Inflammatory macrophage (primary cell): Measurements from ENCODE around the gene BCAS4.
"Not testable (repeated sequence)": the region's sequence is repeated elsewhere in the genome, so short reads cannot be mapped to it uniquely, and the experiment has no call there.

ENCODE experiments used
- DNase-seq, 2 donors: peaks; one replicate each; pipeline ENCODE4 v3.0.0-alpha.2; 2020 to 2022
- total RNA-seq, 18 experiments: gene quantifications; one replicate each; lab custom pipeline; 2026; ENCODE audit warnings: mixed read lengths in 6 of 18, inconsistent platforms in 2 of 18; lab: John Stamatoyannopoulos, UW

BCAS4 gene, protein sequence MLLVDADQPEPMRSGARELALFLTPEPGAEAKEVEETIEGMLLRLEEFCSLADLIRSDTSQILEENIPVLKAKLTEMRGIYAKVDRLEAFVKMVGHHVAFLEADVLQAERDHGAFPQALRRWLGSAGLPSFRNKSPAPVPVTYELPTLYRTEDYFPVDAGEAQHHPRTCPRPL
- 0 to 0.41 (median 0.15) reads per million in 18 experiments for total RNA-seq

DNA sequence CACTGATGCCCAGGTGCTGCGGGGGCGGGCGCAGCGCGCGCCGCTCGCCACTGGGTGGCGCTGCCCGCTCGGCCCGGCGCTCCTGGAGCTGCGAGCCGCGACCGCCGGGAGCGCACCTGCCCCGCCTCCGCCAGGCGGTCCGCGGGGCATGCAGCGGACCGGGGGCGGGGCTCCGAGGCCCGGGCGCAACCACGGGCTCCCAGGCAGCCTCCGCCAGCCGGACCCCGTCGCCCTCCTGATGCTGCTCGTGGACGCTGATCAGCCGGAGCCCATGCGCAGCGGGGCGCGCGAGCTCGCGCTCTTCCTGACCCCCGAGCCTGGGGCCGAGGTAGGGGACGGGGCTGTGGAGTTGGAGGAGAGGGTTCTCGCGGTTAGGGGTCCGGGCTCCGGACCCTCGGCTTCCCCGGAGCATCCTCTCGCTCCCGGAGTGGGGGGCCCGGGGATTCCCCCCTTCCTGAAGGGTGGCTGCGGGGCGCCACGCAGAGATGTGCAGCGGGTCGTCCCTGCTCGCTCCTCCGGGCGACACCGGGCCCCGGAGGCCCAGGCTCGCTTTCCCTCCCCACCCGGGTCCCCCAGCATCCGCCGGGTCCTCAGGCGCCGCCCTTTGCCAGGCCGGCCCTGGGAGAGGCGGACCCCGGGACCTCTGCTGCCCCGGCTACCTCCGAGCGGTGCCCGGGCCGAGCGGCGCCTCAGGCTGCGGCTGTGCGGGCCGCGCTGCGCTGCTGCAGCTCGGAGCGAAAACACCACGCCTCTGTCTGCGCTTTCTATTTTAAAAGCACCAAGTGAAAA is at the start of gene BCAS4:
Gene BCAS4, plus strand, starts transcription at position 216 of the 789 bp plus-strand sequence. Its CDS starts 23 bp downstream, at position 239.
- DNase-seq = peak; percentile 51 to 65

DNA sequence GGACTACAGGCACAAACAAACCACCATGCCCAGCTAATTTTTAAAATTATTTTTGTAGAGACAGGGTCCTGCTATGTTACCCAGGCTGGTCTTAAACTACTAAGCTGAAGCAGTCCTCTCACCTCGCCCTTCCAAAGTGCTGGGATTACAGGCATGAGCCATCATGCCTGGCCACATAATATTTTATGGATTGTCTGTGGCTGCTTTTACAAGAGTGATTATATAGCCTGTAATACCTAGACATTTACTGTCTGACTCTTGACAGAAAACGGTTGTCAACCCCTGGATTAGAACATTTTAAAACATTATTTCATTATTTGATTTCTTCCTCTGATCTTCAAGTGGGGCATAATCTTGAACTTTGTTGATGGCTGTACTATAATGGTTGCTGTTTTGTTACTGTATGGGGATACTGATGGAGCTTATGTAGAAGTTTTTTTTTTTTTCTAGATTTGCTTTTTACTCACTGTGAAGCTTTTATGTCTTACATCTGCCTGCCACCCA is 49.2 kb upstream of the BCAS4 start:
- no peak for DNase-seq

DNA sequence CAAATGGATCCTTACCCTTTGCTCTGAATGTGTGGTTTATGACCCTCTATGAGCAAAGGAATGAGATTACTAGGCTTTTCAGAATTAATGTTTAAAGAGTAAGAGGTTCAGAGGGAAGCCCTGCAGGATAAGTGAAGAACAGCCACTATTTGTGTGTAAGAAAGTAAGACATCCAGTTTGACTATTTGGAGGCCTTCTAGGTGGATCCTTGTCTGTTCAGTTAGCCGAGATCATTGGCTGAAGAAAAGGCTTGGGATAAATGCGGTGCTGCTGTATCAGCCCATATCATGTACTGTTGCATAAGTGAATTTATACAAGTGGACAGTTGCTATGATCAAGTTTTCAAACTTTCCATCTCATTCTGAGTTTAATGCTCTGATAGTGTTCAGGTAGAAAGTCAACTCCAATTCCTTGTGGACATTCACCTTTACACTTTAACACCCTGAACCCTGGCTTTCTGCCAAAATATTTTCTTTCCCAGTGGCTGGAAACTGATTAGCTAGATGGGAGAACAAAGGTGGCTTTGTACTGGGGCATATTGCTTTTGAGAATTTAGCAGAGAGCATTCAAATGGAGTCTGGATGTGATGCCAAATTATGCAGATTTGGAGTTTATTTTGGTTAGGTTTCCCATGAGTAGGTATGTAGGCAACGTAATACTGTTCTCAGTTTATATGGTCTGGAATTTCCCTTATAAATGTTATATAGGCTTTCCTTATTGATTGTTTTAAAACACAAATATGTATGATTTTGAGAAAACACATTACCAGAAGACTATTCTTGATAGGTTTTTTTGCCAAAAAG is 48.5 kb upstream of the BCAS4 start:
- DNase-seq = no peak

DNA sequence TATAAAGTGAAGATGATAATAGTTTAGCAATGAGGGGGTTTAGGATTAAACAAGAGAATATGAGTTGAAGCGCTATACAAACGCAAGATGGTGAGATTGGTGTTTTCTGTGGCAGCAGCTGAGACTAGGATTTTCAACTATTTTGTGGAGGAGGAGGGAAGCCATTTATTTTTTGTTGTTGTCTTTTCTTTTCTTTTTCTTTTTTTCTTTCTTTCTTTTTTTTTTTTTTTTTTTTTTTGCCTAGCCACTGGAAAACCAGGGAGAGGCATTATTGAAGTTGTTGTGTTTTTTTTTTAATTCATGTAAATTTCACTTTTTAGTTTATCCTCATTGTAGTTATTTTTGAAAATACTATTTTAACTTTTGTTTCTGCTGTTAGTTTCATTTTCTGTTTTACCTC is 47.6 kb upstream of the BCAS4 start:
- DNase-seq = no peak

DNA sequence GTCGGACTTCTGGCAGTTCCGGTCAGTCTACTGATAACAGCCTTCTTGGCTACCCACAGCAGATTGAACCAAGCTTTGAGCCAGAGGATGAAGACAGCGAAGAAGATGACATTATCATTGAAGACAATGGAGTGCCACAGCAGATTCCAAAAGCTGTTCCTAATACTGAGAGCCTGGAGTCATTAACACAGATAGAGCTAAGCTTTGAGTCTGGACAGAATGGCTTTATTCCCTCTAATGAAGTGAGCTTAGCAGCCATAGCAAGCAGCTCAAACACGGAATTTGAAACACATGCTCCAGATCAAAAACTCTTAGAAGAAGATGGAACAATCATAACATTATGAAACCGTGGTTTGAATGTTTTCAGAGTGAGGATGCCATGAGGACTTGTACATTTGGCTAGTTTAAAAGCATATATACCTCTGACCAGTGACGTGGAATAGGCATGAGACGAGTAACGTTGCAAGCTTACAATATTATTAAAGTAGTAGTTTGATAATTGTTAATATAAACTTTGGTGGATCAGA is 44.7 kb upstream of the BCAS4 start:
- no peak for DNase-seq

DNA sequence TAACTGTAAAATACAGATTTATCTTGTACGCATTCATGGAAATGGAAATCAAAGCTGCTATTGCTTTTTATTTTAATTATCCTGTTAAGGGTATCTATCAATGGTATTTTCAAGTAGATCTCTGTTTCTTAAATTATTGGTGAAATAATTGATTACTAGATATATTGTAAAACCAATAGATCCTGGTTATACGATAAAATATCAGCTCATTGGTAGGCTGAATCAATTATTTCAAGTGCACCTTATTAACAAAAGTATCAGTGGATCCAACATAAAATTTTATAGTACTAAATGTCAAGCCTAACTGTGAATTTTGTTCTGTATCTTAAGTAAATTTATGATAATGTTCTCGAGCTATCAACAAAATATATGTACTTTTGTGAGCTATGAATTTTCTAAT is 41.7 kb upstream of the BCAS4 start:
- no peak for DNase-seq

DNA sequence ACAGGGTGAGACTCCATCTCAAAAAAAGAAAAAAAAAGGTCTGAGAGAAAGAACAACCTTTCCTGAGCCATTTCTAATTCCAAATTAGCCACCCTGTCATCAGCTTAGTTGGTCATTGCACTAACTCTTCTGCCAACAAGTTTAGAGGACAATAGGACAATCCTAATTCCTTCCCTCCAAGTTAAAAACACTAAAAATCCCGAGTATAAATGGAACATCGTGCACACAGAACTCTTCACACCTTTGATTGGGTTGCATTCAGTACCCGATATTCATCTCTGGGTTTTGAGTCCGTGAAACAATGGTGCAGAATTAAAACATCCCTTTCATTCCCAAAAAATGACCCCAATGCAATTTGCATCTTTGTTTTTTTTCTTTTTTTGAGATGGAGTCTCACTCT is 40.4 kb upstream of the BCAS4 start:
- DNase-seq = no peak

DNA sequence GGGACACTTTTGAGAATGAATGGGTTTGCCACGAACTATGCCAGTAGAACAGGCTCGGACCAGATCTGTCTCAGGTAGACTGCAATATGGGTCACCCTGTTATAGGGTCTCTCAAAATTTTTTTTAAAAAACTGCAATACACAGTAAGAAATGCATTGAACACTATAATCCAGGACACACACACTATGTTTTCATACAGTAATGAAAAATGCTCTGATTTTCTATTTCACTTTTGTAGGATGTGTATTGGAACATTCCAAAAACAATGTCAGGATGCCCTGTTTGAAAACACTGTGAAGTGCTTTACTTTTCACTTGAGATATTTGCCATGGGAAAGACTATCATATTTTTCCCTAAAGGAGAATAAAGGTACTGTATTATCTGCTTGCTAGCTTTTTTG is 38.4 kb upstream of the BCAS4 start:
- DNase-seq = no peak

DNA sequence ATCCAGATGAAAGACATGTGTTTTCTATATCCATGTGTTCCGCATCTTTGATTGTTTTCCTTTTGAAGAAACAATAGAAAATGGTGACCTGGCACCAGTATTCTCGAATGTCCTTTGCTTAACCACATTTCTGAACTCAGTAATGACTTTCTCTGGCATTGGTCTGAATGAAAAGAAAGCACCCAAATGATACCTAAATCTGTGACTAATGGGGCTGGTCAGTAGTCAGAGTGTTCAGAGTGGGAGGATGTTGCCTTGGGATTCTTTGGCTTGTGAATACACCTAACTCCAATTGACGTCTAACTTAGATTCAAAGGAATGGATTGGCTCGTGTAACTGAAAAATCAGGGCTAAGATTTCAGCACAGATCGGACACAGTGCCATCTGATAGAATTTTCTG is 36.4 kb upstream of the BCAS4 start:
- DNase-seq = no peak

DNA sequence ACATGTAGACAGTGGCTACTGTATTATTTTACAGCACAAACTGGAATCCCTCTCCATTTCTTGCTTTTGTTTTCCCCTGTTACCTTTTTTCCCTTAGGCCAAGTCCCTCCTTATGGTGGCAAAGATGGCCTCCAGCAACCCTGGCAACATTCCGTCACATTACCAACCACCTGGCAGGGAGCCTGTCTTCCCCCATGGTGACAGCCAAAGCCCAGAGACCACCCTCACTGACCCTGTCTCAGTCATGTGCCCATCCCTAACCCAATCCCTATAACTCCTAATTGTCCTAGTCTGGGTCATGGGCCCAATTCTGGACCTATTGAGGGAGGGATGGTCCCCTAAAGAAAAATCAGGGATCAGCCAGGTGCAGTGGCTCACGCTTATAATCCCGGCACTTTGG is 35.9 kb upstream of the BCAS4 start:
- DNase-seq = no peak

DNA sequence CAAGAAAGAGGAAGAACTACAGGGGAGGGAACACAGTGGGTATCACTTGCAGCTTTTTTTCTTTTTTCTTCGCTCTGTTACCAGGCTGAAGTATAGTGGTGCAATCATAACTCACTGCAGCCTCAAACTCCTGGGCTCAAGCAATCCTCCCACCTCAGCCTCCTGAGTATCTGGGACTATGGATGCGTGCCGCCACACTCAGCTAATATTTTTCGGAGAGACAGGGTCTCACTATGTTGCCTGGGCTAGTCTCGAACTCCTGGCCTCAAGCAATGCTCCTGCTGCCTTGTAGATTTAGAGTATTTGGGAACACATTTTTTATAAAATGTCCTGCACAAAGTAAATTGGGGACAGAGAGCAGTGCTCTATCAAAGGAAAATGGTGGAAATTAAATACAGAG is 35.2 kb upstream of the BCAS4 start:
- no peak for DNase-seq

DNA sequence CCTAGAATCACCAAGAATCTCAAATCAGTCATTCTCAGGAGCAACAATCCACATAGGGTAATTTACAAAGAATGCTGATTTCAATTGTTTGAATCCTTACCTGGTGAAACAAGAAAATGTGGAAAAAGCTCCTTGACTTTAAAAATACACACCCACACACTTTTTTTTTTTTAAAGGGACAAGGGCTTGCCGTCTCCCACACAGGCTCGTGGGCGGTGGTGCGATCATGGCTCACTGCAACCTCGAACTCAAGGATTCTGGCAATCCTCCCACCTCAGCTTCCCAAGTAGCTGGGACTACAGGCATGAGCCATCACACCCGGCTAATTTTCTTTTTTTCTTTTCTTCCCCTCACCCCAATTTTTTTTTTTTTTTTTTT is 32.8 kb upstream of the BCAS4 start:
- DNase-seq = no peak

DNA sequence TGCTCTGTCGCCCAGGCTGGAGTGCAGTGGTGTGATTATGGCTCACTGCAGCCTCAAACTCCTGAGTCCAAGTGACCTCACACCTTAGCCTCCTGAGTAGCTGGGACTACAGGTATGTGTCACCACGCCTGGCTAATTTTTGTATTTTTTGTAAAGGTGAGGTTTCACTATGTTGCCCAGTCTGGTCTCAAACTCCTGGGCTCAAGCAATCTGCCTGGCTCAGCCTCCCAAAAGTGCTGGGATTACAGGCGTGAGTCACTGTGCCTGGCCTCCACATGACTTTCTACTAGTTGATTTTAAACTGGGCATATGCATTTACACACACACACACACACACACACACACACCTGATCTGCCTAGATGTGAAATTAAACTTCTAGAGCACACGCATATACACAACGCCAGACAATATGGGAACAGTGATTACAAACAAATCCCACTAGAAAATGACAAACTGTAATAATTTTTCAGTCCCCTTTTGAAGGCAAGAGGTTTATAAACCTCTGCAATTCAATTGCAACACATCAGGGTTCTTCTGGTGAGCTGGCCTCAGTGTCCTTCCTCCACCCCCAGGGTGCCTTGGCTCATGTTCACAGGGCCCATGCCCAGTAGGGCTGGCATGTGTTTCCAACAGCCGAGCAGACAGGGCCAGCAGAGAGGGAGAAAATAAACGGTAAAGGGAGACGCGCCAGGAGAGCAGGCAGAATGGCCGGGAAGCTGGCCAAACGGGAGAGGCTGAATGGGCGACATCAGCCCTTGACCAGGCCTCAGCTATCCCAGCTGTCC is 32.2 kb upstream of the BCAS4 start:
- DNase-seq = no peak

DNA sequence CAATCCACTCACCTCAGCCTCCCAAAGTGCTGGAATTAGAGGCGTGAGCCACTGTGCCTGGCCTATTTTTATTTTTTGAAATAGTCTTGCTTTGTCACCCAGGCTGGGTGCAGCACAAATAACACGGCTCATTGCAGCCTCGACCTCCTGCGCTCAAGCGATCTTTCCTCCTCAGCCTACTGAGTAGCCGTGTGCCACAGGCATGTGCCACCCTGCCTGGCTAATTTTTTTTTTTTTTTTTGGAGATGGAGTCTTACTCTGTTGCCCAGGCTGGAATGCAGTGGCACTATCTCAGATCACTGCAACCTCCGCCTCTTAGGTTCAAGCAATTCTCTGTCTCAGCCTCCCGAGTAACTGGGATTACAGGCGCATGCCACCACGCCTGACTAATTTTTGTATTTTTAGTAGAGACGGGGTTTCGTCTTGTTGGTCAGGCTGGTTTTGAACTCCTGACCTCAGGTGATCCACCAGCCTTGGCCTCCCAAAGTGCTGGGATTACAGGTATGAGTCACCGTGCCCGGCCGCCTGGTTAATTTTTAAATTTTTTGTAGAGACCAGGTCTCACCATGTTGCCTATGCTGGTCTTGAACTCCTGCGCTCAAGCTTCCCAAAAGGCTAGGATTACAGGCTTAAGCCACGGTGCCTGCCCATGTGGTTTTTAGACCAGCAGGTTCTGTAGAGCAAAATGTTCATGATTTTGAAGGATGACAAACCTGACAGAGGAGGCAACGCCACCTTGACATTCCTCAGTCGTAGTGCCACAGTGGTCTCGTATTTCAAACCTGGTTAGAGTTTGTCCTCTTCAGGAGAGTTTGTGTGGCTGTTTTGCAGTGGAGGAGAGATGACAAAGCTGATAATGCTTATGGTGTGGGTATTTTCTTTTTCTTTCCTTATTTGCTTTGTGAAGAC is 31.1 kb upstream of the BCAS4 start:
- DNase-seq = not testable (repeated sequence)

DNA sequence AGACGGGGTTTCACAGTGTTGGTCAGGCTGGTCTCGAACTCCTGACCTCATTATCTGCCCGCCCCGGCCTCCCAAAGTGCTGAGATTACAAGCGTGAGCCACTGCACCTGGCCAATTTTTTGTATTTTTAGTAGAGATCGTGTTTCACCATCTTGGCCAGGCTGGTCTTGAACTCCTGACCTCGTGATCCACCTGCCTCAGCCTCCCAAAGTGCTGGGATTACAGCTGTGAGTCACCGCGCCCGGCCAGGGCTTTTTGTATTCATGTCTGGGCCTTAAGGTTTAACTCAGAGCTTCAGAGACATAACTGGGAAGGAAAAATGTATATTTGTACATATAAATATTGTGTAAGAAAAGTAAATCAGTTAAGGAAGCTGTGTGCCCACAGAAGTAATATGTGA is 29.6 kb upstream of the BCAS4 start:
- DNase-seq = not testable (repeated sequence)

DNA sequence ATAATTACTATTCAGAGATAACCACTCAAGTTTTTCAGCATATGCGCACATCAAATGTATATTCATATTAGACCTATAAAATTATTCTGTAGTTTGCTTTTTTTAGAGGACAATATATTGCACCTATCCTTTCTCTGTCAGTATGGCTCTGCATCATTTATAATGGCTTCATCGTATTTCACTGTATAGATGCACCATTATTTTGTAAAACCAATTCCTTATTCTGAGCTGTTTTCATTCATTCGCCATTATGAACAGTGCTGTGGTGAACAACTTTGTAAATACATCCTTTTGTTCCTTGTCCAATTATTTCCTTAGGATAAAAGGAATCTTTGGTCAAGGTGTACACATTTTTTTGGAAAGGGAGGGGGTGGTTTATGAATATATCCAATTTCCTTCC is 29.2 kb upstream of the BCAS4 start:
- no peak for DNase-seq

DNA sequence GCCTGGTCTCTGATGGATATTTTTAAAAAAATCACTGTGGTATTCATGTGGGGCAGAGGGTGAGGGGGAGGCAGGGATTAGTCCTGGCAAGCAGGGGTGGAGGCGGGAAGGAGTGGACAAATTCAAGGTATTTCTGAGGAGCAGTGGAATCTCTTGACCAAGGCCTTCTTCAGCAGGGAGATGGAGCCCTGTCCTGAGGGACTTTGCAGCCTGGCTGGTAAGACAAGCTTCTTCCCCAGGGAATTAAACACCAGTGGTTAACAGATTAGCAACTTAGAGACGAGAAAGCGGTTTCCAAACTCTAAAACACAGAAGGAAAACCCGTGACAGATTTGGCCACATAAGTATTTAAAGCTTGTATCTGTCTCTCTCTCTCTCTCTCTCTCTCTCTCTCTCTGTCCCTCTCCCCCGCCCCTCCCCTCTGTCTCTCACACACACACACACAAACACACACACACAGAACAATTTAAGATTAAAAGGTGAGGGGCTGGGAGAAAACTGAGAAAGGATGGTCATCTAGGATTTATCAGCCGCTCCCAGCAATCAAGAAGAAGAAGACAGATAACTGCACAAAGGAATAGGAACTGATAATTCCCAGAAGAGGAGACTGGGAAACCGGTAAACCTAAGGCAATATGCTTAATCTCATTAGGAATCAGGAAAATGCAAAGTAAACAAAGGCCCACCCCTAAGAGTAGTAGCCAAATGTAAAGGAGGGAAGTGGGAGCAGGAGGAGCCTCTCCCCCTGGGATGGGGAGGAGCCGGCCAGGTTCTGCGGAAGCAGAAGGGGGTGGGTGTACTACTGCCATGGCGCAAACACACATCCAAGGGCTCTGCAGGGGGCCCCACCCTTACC is 27.7 kb upstream of the BCAS4 start:
- DNase-seq = not testable (repeated sequence)

DNA sequence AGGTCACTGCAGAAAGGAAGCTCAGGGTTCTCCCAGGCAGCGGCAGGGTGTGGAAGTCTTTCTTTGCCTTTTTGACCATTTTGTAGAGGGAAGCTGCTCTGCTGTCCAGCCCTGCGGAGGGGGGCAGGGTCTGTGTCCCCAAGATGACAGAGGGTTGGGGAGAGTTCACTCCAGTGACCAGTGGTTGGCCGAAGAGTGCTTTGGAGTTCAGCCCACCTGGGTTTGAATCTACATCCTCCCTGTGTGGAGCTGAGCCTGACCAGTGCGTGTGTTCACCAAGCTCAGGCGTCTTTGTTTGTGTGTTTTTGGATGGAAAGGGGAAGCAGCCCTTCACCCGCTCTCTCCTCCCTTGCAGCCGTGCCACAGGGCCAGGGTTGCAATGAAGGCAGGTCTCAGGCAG is 25.9 kb upstream of the BCAS4 start:
- not testable (repeated sequence) for DNase-seq

DNA sequence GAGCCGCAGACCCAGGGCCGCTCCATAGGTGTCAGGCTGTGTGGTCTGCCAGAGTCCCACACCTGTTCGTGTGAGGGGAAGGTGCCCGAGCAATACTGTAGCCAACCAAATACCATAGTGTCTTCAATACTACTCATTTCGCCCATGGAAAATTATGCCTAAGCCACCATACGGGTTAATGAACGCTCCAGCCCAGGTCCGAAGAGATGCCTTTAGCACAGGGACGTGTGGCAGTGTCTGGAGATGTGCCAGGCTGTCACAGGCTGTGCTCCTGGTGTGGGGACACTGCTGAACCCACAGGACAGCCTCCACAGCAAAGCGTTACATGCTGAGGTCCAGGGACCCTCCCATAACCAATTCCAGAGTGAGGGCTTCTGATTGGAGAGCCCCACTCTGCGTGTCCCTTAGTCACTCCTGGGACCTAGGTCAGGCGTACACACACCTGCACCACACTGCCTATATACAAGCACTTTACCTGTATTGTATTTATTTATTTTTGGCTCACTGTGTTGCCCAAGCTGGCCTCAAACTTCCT is 25.2 kb upstream of the BCAS4 start:
- not testable (repeated sequence) for DNase-seq
